A673 (cell line): ENCODE data around the gene LPCAT1.

Experiments used
- EZH2 ChIP-seq: fragments of 200-600 bp; sonication (generic); IDR thresholded peaks from 2 replicates; pipeline ENCODE4 v1.6.1; 2017; ENCODE audit warnings: borderline replicate concordance, low read depth, mild to moderate bottlenecking, mixed read lengths, antibody characterized with exemption, low read length; ENCODE audit not compliant: poor library complexity, severe bottlenecking
- TF ChIP-seq, protein P1 (sequence below): fragments of 300-800, 200-600 bp; sonication (generic); conservative IDR thresholded peaks from 2 replicates; pipeline ENCODE4 v1.5.1; 2017; ENCODE audit warnings: low read depth, mild to moderate bottlenecking, antibody characterized with exemption, low read length, moderate library complexity, mixed read lengths

- TF ChIP-seq, protein P1, sequence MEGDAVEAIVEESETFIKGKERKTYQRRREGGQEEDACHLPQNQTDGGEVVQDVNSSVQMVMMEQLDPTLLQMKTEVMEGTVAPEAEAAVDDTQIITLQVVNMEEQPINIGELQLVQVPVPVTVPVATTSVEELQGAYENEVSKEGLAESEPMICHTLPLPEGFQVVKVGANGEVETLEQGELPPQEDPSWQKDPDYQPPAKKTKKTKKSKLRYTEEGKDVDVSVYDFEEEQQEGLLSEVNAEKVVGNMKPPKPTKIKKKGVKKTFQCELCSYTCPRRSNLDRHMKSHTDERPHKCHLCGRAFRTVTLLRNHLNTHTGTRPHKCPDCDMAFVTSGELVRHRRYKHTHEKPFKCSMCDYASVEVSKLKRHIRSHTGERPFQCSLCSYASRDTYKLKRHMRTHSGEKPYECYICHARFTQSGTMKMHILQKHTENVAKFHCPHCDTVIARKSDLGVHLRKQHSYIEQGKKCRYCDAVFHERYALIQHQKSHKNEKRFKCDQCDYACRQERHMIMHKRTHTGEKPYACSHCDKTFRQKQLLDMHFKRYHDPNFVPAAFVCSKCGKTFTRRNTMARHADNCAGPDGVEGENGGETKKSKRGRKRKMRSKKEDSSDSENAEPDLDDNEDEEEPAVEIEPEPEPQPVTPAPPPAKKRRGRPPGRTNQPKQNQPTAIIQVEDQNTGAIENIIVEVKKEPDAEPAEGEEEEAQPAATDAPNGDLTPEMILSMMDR: peak; percentile 84
- no peak for TF ChIP-seq EZH2
Measured at GRCh38 chr5:1479581-1480188, 44.1 kb downstream of the LPCAT1 start.
